GM12872 (cell line): ENCODE data around the gene GLDN.

ENCODE experiments used
- CTCF ChIP-seq: IDR thresholded peaks from 3 replicates; pipeline ENCODE4 v1.5.1; 2011; ENCODE audit warnings: low read depth, mild to moderate bottlenecking, low read length, moderate library complexity; ENCODE audit not compliant: insufficient read depth

The GLDN gene

GRCh38 chr15:51325167-51325566 lies 16.3 kb upstream of the GLDN start:
- TF ChIP-seq CTCF, result no peak

GRCh38 chr15:51327081-51327480 lies 14.4 kb upstream of the GLDN start:
- TF ChIP-seq CTCF, result no peak

GRCh38 chr15:51328926-51329325 lies 12.5 kb upstream of the GLDN start:
- TF ChIP-seq CTCF, result no peak

- TF ChIP-seq CTCF, result no peak
These were observed 10.3 kb upstream of the GLDN start for GRCh38 chr15:51331141-51331540.

GRCh38 chr15:51332206-51333147 lies 9.0 kb upstream of the GLDN start:
- no peak for TF ChIP-seq CTCF

- TF ChIP-seq CTCF, result no peak
These were observed 7.9 kb upstream of the GLDN start for GRCh38 chr15:51333571-51333970.

- TF ChIP-seq CTCF, result no peak
These were observed 7.4 kb upstream of the GLDN start for GRCh38 chr15:51334011-51334451.
